H1 (cell line): Measurements from ENCODE around the gene LSM3. TPM values are rescaled to one million over a fixed set of nuclear protein-coding genes. Genes with fewer than 3 reads are reported as not detected.

ENCODE experiments used
- CTCF ChIA-PET: fragments of 300-600 bp; sonication (Branson Sonifier 250); formaldehyde crosslinking; loops from one replicate; lab custom pipeline; 2021; ENCODE audit not compliant: partially characterized antibody; lab: Charles Lee
- POLR2A ChIA-PET: fragments of 300-600 bp; sonication (Branson Sonifier 250); formaldehyde crosslinking; loops from one replicate; lab custom pipeline; 2021; ENCODE audit warnings: inconsistent platforms; ENCODE audit not compliant: partially characterized antibody; lab: Charles Lee
- DNase-seq, 2 experiments: peaks; one replicate each; pipeline versions ENCODE4 v3.0.0 to v3.0.0-alpha.2; 2010 to 2022; ENCODE audit warnings: low spot score in 2 of 2, low read depth in 1 of 2, mixed read lengths in 1 of 2
- FAIRE-seq: peaks from 2 replicates; lab custom pipeline; 2011; peaks lifted over from hg19 to GRCh38; lab: Jason Lieb, UNC
- H2AFZ ChIP-seq: 2 replicates; pipeline ENCODE4 v1.8.1; 2012; ENCODE audit warnings: low read length, inconsistent platforms
- H2AK5ac ChIP-seq: 2 replicates; pipeline ENCODE4 v1.6.1; 2013; ENCODE audit warnings: low read depth, low read length
- H2BK120ac ChIP-seq: replicated peaks from 2 replicates; pipeline ENCODE3; 2013; ENCODE audit warnings: low read depth, low read length, inconsistent platforms
- H2BK12ac ChIP-seq: 2 replicates; pipeline ENCODE4 v1.6.1; 2013; ENCODE audit warnings: low read depth, low read length
- H2BK15ac ChIP-seq: 2 replicates; pipeline ENCODE4 v1.6.1; 2013; ENCODE audit warnings: low read length
- H2BK20ac ChIP-seq: 2 replicates; pipeline ENCODE4 v1.6.1; 2013; ENCODE audit warnings: low read length
- H2BK5ac ChIP-seq: 2 replicates; pipeline ENCODE4 v1.6.1; 2013; ENCODE audit warnings: low read depth, low read length
- H3K14ac ChIP-seq: 2 replicates; pipeline ENCODE4 v1.6.1; 2013; ENCODE audit warnings: inconsistent platforms; ENCODE audit not compliant: insufficient read length
- H3K18ac ChIP-seq: 2 replicates; pipeline ENCODE4 v1.6.1; 2013; ENCODE audit warnings: low read length; ENCODE audit errors: extremely low read depth
- H3K23ac ChIP-seq: 2 replicates; pipeline ENCODE4 v1.6.1; 2013; ENCODE audit warnings: inconsistent platforms; ENCODE audit not compliant: insufficient read length
- H3K23me2 ChIP-seq: 2 replicates; pipeline ENCODE4 v1.6.1; 2013; ENCODE audit warnings: low read depth, low read length
- H3K27ac ChIP-seq: 2 replicates; pipeline ENCODE4 v1.6.1; 2011; ENCODE audit warnings: low read depth, low read length, inconsistent platforms
- H3K27me3 ChIP-seq, 4 experiments: replicated peaks in 1 of 4; 1 replicate in 1 of 4; 2 replicates in 3 of 4; pipeline versions ENCODE4 v1.6.1 to v1.8.1; 2011 to 2013; ENCODE audit warnings: low read length in 3 of 4, mild to moderate bottlenecking in 3 of 4, inconsistent platforms in 2 of 4, mixed read lengths in 2 of 4, moderate library complexity in 1 of 4; ENCODE audit not compliant: control insufficient read depth in 3 of 4, insufficient read depth in 3 of 4; ENCODE audit errors: extremely low read depth in 1 of 4
- H3K36me3 ChIP-seq, 4 experiments: 2 replicates each; pipeline versions ENCODE4 v1.6.1 to v1.8.1; 2011 to 2013; ENCODE audit warnings: mild to moderate bottlenecking in 4 of 4, low read length in 3 of 4, moderate library complexity in 2 of 4, control low read depth in 1 of 4, inconsistent platforms in 1 of 4; ENCODE audit not compliant: insufficient read depth in 4 of 4, control insufficient read depth in 2 of 4
- H3K4ac ChIP-seq: replicated peaks from 2 replicates; pipeline ENCODE3; 2013; ENCODE audit warnings: low read length, low read depth, mixed read lengths, inconsistent platforms; ENCODE audit not compliant: insufficient read length
- H3K4me1 ChIP-seq, 4 experiments: replicated peaks in 1 of 4; 1 replicate in 1 of 4; 2 replicates in 3 of 4; pipeline versions ENCODE4 v1.6.1 to v1.8.1; 2011 to 2013; ENCODE audit warnings: low read length in 3 of 4, inconsistent platforms in 2 of 4, mixed read lengths in 1 of 4; ENCODE audit not compliant: insufficient read depth in 4 of 4, control insufficient read depth in 3 of 4
- H3K4me2 ChIP-seq, 2 experiments: 2 replicates each; pipeline versions ENCODE4 v1.6.1 to v1.8.1; 2011 to 2013; ENCODE audit warnings: low read depth in 2 of 2, low read length in 2 of 2, control low read depth in 1 of 2, inconsistent platforms in 1 of 2, mild to moderate bottlenecking in 1 of 2; ENCODE audit not compliant: insufficient read depth in 1 of 2
- H3K4me3 ChIP-seq, 4 experiments: fragments of 200-600, 300-600 bp in 1 of 4; sonication (generic), shearing (Covaris generic), sonication (Bioruptor Twin) in 1 of 4; 2 replicates each; pipeline versions ENCODE4 v1.5.1 to v1.8.1; 2011 to 2016; ENCODE audit warnings: low read length in 4 of 4, low read depth in 3 of 4, control low read depth in 2 of 4, inconsistent platforms in 2 of 4, mild to moderate bottlenecking in 2 of 4, mixed read lengths in 1 of 4, moderate library complexity in 1 of 4; ENCODE audit not compliant: insufficient read depth in 2 of 4; ENCODE audit errors: extremely low read depth in 1 of 4
- H3K56ac ChIP-seq: replicated peaks from 2 replicates; pipeline ENCODE3; 2013; ENCODE audit warnings: low read depth, mild to moderate bottlenecking, mixed read lengths, low read length, inconsistent platforms; ENCODE audit not compliant: insufficient read length
- H3K79me1 ChIP-seq: 2 replicates; pipeline ENCODE4 v1.6.1; 2013; ENCODE audit warnings: low read depth, low read length, control low read depth
- H3K79me2 ChIP-seq, 2 experiments: 2 replicates each; pipeline versions ENCODE4 v1.6.1 to v1.8.1; 2012 to 2013; ENCODE audit warnings: low read length in 2 of 2, mild to moderate bottlenecking in 2 of 2, inconsistent platforms in 1 of 2; ENCODE audit not compliant: insufficient read depth in 2 of 2, control insufficient read depth in 1 of 2
- H3K9ac ChIP-seq, 4 experiments: replicated peaks in 1 of 4; 1 replicate in 1 of 4; 2 replicates in 3 of 4; pipeline versions ENCODE4 v1.6.1 to v1.8.1; 2011 to 2013; ENCODE audit warnings: low read depth in 3 of 4, low read length in 3 of 4, control low read depth in 2 of 4, mild to moderate bottlenecking in 2 of 4, moderate library complexity in 2 of 4, inconsistent platforms in 1 of 4; ENCODE audit errors: extremely low read depth in 1 of 4
- H3K9me3 ChIP-seq, 2 experiments: 2 replicates each; pipeline versions ENCODE4 v1.6.1 to v1.8.1; 2012 to 2013; ENCODE audit warnings: mild to moderate bottlenecking in 2 of 2, moderate library complexity in 2 of 2, control low read depth in 1 of 2, inconsistent platforms in 1 of 2, low read depth in 1 of 2, low read length in 1 of 2, mixed read lengths in 1 of 2; ENCODE audit not compliant: insufficient read depth in 2 of 2
- H4K20me1 ChIP-seq, 2 experiments: replicated peaks in 1 of 2; 2 replicates each; pipeline versions ENCODE3 to v1.8.1; 2011 to 2013; ENCODE audit warnings: inconsistent platforms in 2 of 2, low read length in 2 of 2, mild to moderate bottlenecking in 1 of 2; ENCODE audit not compliant: insufficient read depth in 2 of 2, control insufficient read depth in 1 of 2
- H4K5ac ChIP-seq: 2 replicates; pipeline ENCODE4 v1.6.1; 2013; ENCODE audit warnings: low read length, low read depth, mixed read lengths, inconsistent platforms; ENCODE audit not compliant: insufficient read length
- H4K8ac ChIP-seq: 2 replicates; pipeline ENCODE4 v1.8.0; 2013; ENCODE audit warnings: mild to moderate bottlenecking, moderate library complexity, low read length, inconsistent platforms; ENCODE audit not compliant: insufficient read depth; ENCODE audit errors: extremely low read depth
- H4K91ac ChIP-seq: replicated peaks from 2 replicates; pipeline ENCODE3; 2013; ENCODE audit warnings: low read length, mixed read lengths, inconsistent platforms; ENCODE audit not compliant: insufficient read length
- EP300 ChIP-seq, 2 experiments: IDR thresholded peaks; 1 replicate in 1 of 2; 2 replicates in 1 of 2; pipeline ENCODE4 v1.6.1; 2011 to 2012; ENCODE audit warnings: low read depth in 2 of 2, low read length in 2 of 2, mild to moderate bottlenecking in 2 of 2, borderline replicate concordance in 1 of 2, inconsistent platforms in 1 of 2, moderate library complexity in 1 of 2
- GTF2F1 ChIP-seq: IDR thresholded peaks from 2 replicates; pipeline ENCODE4 v1.6.1; 2012; ENCODE audit warnings: low read depth, low read length, improper control_type of control experiment, borderline replicate concordance
- WGBS, 2 experiments: shearing (Covaris generic) in 1 of 2; methylation state at CpG; one replicate each; pipeline versions ENCODE4 v1.1.6 to v1.1.7; 2013 to 2015; ENCODE audit warnings: low lambda C conversion rate in 2 of 2, mixed read lengths in 2 of 2, inconsistent platforms in 1 of 2, low coverage in 1 of 2, missing lambda C conversion rate in 1 of 2; ENCODE audit not compliant: insufficient replicate concordance in 2 of 2, insufficient coverage in 1 of 2, insufficient read length in 1 of 2; ENCODE audit errors: extremely low coverage in 1 of 2, missing lambda C conversion rate in 1 of 2; 5-methylcytosine and 5-hydroxymethylcytosine counted together
- polyA plus RNA-seq, 7 experiments: library from polyadenylated mRNA; depleted of rRNA in 3 of 7; stranded (reverse) in 5 of 7; unstranded in 2 of 7; fragments of >200 nt in 5 of 7; fragments of 200-250 nt in 2 of 7; gene quantifications; 1 replicate in 5 of 7; 2 replicates in 1 of 7; 4 replicates in 1 of 7; pipeline versions ENCODE4 v1.2.1 to v1.2.3, GENCODE V29; 2011 to 2013; ENCODE audit warnings: missing spikeins in 2 of 7, mixed read lengths in 2 of 7
- total RNA-seq: library from RNA; stranded (reverse); fragmentation: NEBNext Ultra II Directional; extraction: Animal tissue kit (Norgen Biotek cat#: 25700); gene quantifications from 2 replicates; pipeline ENCODE4 v1.2.1, GENCODE V29; 2021

LSM3 gene
- total and polyA plus RNA-seq, 2 of the 8 experiments (the other 6 are each of a cell fraction or from before 2014, with no cell fraction given) = 7.1 to 25.4 TPM

DNA sequence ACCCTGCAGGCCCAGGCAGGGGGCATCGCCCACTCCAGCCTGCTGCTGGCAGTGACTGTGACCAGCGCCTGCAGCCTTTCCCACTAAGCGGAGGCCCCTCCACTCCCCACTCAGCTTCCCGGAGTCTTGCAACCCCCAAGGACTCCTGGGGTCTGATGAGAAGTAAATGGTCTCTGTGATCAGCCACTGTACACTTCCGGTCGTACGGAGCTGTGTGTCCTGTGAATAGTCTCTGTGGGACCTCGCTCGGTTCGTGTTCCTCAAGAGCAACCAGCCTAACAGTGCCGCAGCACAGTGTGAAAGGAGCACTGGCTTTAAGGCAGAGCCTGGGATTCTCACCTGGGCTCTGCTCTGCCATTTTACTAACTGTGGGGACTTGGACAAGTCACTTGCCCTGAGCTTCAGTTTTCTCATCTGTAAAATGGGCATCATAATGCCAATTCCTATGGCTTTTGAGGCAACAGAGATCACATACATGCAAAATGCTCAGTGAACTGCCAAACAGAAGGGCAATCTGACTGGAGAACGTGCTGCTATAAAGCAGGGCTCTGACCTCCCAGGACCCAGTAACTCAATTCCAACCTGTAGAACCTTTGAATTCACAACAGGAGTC lies 27.0 kb upstream of the LSM3 start:
- DNase-seq (no peak), FAIRE-seq (no peak)
- Histone ChIP-seq H3K4me3 (no peak overlapping the region), H3K4ac (no peak overlapping the region), H3K4me2 (no peak overlapping the region), H2BK12ac (no peak overlapping the region), H2AFZ (no peak overlapping the region), H3K79me1 (no peaks in the 10 kb centered on the region), H2BK15ac (no peak overlapping the region), H3K56ac (no peak overlapping the region), H2BK120ac (no peak overlapping the region), H3K36me3 (peaks cover 0 to 17% (median 10%) of the 10 kb centered on the region in 4 experiments; a peak in 5 of 8 replicates), H3K23ac (no peak overlapping the region), H3K79me2 (no peaks in the 10 kb centered on the region), H3K23me2 (no peaks in the 10 kb centered on the region; the same call in 1 of the 2 replicates), H4K91ac (no peak overlapping the region), H2BK20ac (no peak overlapping the region), H3K4me1 (peaks cover 0 to 14% (median 9%) of the 10 kb centered on the region in 4 experiments; a peak in 6 of 7 replicates), H4K8ac (no peak overlapping the region), H3K27ac (no peak overlapping the region), H4K5ac (no peak overlapping the region), H3K9me3 (no peaks in the 10 kb centered on the region), H4K20me1 (peaks cover 7 to 8% of the 10 kb centered on the region in 2 experiments), H2AK5ac (no peak overlapping the region), H3K18ac (no peak overlapping the region), H2BK5ac (no peak overlapping the region), H3K14ac (no peak overlapping the region), H3K27me3 (no peaks in the 10 kb centered on the region), H3K9ac (no peak overlapping the region)
- WGBS, 2 experiments = 91% methylated on average over 12 of the region's 12 CpGs; no CpG with 5 or more reads in 1 of the 2 experiments
- ChIA-PET POLR2A (interaction anchor here (0.8 to 1.4 kb wide), 4 partner anchors 10 to 255 kb away, joined by 3 read pairs; no protein-coding TSS in a partner anchor), CTCF (interaction anchor here (0.6 to 3.6 kb wide), 8 partner anchors 13 to 254 kb away, joined by 3 to 24 read pairs (median 4); partner anchors contain the start of genes CHCHD4 and TMEM43)
- no peak for TF ChIP-seq EP300 (IDR thresholded peaks at IDR 0.05; ENCODE audit: borderline replicate concordance in 1 of 2, low read depth in 2 of 2, low read length in 2 of 2)
- no peak for TF ChIP-seq GTF2F1
